Measurements from ENCODE around the gene LARP4.

DNA sequence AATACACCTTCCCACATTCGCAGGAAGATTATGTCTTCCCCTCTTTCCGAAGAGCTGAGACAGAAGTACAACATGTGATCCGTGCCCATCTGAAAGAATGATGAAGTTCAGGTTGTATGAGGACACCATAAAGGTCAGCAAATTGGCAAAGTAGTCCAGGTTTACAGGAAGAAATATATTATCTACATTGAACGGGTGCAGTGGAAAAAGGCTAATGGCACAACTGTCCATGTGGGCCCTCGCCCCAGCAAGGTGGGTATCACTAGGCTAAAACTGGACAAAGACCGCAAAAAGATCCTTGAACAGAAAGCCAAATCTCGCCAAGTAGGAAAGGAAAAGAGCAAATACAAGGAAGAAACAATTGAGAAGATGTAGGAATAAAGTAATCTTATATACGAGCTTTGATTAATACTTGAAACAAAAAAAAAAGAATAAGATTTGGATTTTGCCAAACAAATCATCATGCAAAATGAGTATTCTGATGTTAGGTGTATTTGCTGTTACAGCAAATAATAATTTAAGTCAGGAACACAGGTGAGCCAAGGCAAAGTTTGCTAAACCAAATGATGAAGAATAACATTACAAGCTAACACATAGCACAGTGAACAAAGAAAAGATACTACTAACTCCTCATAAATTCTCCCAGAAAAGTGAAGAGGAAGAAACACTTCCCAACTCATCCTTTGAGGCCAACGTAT, 34.8 kb upstream of the LARP4 start:
- TF ChIP-seq, protein P1, sequence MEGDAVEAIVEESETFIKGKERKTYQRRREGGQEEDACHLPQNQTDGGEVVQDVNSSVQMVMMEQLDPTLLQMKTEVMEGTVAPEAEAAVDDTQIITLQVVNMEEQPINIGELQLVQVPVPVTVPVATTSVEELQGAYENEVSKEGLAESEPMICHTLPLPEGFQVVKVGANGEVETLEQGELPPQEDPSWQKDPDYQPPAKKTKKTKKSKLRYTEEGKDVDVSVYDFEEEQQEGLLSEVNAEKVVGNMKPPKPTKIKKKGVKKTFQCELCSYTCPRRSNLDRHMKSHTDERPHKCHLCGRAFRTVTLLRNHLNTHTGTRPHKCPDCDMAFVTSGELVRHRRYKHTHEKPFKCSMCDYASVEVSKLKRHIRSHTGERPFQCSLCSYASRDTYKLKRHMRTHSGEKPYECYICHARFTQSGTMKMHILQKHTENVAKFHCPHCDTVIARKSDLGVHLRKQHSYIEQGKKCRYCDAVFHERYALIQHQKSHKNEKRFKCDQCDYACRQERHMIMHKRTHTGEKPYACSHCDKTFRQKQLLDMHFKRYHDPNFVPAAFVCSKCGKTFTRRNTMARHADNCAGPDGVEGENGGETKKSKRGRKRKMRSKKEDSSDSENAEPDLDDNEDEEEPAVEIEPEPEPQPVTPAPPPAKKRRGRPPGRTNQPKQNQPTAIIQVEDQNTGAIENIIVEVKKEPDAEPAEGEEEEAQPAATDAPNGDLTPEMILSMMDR (IDR thresholded peaks at IDR 0.05; ENCODE audit: borderline replicate concordance, extremely low read depth, low read length, poor library complexity, severe bottlenecking) = no peak
- TF ChIP-seq EZH2 (IDR thresholded peaks at IDR 0.05; ENCODE audit: borderline replicate concordance, low read depth, low read length, severe bottlenecking) = no peak

Data from DND-41 (cell line).